ENCODE results near the gene ATP6V0A1. TPM values are rescaled to one million over a fixed set of nuclear protein-coding genes. Genes with fewer than 3 reads are reported as not detected.
"Not testable (repeated sequence)": the region's sequence is repeated elsewhere in the genome, so short reads cannot be mapped to it uniquely, and the experiment has no call there.

ATP6V0A1 gene
- polyA plus RNA-seq, 3 donors: 56.4 to 73.6 (median 72.2) TPM

- DNase-seq: no peak
Observed at GRCh38 chr17:42472709-42473521, 14.2 kb downstream of the ATP6V0A1 start.

GRCh38 chr17:42474276-42474675 lies 15.6 kb downstream of the ATP6V0A1 start:
- no peak for DNase-seq

- no peak for DNase-seq
Observed at GRCh38 chr17:42475121-42475520, 16.4 kb downstream of the ATP6V0A1 start.

- DNase-seq: no peak
Observed at GRCh38 chr17:42475835-42476234, 17.2 kb downstream of the ATP6V0A1 start.

- DNase-seq: no peak
Observed at GRCh38 chr17:42476411-42476810, 17.7 kb downstream of the ATP6V0A1 start.

GRCh38 chr17:42477173-42477572 lies 18.5 kb downstream of the ATP6V0A1 start:
- DNase-seq: no peak

- not testable (repeated sequence) for DNase-seq
Observed at GRCh38 chr17:42477824-42478223, 19.1 kb downstream of the ATP6V0A1 start.

- no peak for DNase-seq
Observed at GRCh38 chr17:42484304-42484703, 25.6 kb downstream of the ATP6V0A1 start.

GRCh38 chr17:42485680-42486079 lies 27.0 kb downstream of the ATP6V0A1 start:
- DNase-seq: no peak

- no peak for DNase-seq
Observed at GRCh38 chr17:42488032-42488431, 29.4 kb downstream of the ATP6V0A1 start.

- peak; percentile 37 for DNase-seq
Observed at GRCh38 chr17:42493319-42493718, 34.6 kb downstream of the ATP6V0A1 start.

GRCh38 chr17:42494673-42495072 lies 36.0 kb downstream of the ATP6V0A1 start:
- no peak for DNase-seq

GRCh38 chr17:42498828-42499227 lies 40.1 kb downstream of the ATP6V0A1 start:
- no peak for DNase-seq

GRCh38 chr17:42502091-42502490 lies 43.4 kb downstream of the ATP6V0A1 start:
- DNase-seq: no peak

GRCh38 chr17:42502926-42503325 lies 44.2 kb downstream of the ATP6V0A1 start:
- no peak for DNase-seq

GRCh38 chr17:42507671-42508070 lies 49.0 kb downstream of the ATP6V0A1 start:
- DNase-seq: no peak

- DNase-seq: no peak
Observed at GRCh38 chr17:42508426-42509165, 49.9 kb downstream of the ATP6V0A1 start.

GRCh38 chr17:42509409-42509808 lies 50.7 kb downstream of the ATP6V0A1 start:
- no peak for DNase-seq

GRCh38 chr17:42509841-42510240 lies 51.2 kb downstream of the ATP6V0A1 start:
- DNase-seq: no peak

GRCh38 chr17:42512246-42512645 lies 53.6 kb downstream of the ATP6V0A1 start:
- no peak for DNase-seq

GRCh38 chr17:42512733-42513251 lies 54.1 kb downstream of the ATP6V0A1 start:
- no peak for DNase-seq

- DNase-seq: no peak
Observed at GRCh38 chr17:42513686-42514085, 55.0 kb downstream of the ATP6V0A1 start.

- DNase-seq: no peak
Observed at GRCh38 chr17:42514279-42514678, 55.6 kb downstream of the ATP6V0A1 start.

Measured in renal pelvis (tissue), 4 donors.